ELR (cell line): ENCODE data around the gene YBX2.

Experiments used
- DNase-seq: peaks from one replicate; pipeline ENCODE4 v3.0.0-alpha.2; 2015; ENCODE audit warnings: low read depth

The YBX2 gene

DNA sequence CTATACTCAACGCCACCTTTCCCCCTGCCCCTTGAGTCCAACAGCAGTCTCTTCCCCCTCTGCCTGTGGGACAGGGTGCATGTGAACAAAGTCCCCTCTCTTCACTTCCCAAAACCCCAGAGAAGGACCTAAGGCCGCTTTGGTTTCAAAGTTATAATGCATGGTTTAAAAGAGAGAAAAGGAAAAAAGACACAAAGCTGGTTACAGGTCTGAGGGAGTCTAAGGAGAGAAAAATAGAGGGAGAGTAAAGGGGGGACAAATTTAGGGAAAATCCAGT, 51.0 kb downstream of the YBX2 start:
- no peak for DNase-seq

DNA sequence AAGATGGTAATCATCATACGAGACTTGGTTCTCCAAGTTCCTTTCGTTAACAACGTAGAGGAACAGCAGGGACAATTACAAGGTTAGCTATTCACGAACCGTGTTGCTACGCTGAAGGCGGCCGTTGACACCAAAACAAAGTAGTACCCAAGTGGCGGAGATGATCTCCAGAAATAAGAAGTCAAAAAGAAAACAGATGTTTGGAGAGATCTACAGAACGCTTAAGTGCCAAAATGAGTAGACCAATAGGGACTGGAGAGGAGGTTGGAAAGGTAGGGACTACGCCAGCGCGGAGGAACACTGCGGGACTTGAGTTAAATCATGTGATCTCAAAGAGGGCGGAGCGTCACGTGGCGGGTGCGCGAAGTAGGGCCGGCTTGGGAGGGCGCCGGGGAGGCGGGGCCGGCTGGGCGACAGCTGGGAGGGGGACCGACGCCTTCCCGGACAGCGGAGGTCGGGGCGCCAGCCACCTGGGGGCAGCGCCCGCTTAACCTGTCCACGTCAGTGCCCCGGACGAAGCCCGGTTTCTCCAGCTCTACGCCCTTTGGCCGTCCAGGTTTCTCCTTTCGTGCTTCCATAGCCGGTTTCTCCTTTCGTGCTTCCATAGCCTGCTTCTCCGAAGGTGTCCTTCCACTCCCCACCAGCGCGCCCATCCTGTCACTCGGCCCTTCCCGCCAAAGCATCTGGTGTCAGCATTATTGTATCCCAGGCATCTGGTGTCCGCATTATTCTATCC, 51.6 kb downstream of the YBX2 start:
- DNase-seq, result peak; percentile 98

DNA sequence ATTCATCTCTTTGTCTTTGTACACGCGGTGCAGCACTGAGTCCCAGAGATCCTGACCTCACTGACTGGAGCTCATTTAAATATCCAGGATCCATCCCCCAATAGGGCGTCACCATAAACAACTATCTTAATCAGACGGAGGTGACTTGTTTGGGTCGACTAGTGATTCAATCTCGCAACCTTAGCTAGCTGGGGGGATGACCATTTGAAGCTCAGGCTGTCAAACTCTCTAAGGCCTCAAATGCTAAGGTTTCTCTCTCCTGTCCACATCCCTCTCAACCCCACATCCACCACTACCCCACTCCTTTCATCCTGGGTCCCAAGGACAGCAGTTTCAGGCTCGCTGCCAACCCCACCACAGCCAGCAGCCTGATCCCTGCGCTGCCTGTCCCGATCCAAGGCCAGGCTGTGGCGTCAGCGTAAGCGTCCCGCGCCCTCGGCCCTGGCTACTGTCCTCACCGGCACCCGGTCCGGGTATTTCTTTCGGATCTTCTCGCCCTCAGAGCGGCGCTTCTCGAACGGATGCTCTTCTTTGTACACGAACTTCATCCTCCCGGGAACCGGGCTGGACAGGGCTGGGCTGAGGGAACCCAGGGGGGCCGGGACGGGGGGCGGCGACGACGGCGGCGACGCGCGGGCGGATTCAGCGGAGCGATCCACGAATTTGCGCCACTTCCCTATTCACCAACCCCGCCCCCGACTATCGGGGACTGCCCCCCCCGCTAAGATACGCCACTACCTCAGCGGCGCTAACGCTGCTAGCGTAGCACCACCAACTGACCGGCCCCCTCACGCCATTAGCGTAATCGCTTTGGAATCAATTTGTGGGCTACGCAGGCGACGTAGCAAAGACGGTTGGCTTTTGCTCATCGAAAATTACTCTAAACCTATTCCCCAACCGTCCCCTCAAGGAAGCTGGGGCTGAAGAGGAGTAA, 52.4 kb downstream of the YBX2 start, which contains the start of gene GABARAP:
TSS of gene GABARAP (minus strand) at position 667 of the 934 bp plus-strand sequence. CDS start at position 548, 119 bp downstream.
- DNase-seq, result peak; percentile 93

DNA sequence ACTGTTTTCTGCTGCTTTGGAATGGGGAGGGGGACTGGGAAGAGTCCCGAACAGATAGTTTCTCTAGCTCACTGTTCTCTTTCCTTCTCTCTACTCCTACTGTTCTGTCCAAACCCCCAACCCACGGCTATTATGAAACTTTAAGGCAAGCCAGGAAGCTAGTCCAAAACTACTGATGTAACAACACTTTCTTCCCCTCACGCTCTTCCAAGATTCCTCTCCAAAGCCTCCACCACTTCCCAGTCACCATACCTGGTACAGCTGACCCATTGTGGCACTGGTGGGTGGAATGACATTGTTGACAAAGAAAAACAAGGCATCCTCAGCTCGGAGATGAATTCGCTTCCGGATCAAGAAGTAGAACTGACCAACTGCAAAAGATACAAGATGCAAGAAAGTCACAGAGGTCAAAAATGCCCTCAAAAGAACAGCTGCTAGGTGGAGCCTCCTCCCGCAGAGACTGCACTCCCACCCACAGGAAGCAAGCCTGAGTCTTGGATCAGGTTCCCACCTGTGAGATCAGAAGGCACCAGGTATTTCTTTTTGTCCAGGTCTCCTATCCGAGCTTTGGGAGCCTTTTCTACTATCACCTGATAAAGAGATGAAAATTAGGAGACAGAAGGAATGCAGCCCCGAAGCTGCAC, 53.2 kb downstream of the YBX2 start:
- no peak for DNase-seq

DNA sequence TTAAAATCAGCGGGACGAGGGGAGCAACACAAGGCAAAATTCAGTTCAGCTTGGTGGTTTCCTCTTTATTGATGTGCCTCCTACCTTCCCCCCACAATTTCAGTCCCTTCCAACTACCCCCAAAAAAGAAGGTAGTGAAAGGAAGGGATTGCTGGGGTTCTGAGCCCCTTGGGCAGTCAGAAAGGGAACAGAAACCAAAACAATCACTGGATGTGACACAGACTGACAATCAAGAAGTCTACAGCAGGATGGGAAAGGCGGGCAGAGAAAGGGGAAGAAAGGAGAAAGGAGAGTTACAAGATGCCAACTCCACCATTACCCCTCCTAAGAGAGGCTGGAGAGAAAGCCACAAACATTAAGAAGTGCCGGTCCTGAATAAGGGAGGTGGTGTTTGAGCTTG, 54.1 kb downstream of the YBX2 start:
- no peak for DNase-seq

DNA sequence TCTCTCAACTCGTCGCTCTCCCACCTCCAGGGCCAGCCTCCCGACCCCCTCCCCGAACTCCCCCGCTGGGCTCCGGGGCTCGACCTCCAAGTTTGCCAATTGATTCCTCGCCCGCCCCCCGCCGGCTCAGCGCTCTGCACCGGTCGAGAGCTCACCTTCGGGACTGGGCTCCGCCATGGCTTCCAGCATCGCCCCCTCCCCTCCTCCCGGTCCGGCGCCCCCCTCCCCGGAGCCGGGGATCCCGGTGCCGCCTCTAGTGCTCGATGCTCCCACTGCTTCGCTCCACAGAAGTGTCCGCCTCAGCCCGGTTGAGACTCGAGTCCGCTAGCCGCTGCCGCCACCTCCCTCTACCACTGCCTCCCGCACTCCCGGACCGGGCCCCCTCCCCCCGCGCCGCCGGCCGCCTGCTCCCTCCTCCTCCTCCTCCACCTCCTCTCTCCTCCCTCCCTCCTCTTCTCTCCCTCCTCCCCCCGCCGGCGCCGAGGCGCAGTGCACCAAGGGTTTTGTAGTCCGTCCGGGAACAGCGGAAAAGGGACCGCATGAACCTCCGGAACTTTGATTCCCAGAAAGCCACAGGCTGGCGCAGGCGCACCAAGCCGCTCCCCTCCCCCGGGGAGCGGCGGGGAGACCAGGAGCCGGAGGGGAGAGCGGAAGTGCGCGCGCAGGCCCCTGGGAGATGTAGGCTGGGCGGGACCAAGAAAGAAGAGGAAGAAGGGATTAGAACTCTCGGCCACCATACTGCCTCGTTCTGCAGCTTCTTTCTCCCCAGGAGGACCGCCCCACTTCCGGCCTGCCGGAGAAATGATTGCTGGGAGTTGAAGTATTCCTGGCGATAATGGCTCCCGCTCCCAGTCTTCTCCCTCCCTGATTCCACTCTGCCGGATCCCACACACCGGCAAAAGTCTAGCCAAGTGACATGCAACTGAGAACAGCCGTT, 55.1 kb downstream of the YBX2 start, which contains the start of gene PHF23:
TSS of gene PHF23 (minus strand) at position 367 of the 937 bp plus-strand sequence. CDS start at position 189, 178 bp downstream.
- DNase-seq, result peak; percentile 100

DNA sequence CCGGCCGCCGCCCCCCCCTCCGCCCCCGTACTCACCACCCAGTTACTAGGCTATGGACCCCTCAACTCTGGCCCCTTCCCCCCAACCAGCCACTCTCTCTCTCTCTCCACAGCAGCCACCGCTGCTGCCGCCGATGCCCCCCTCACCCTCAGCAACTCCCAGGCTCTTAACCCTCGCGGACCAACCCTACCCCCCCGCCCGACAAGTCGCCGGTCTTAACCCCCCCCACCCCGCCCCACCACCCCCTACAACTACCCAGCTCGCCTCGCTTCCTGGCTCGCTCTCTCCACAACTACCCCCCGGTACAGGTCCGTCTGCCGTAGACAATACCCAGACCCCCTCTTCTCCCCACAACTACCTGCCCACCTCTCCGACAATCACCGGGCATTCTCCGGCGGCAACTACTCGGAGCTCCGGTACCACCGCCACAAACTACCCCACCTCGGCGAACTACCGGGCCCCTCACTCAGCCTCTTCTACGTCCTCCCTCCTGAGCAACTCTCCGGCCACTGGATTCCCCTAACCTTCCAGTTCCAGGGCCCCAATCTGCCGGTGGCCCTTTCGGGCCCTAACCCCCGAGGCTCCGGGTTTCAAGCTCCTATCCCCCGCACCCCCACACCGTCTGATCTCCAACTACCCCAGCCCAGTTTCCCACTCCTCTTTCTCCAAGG, 55.9 kb downstream of the YBX2 start:
- DNase-seq, result peak; percentile 50
